IPS DF 4.7 (cell line): ENCODE data around the gene EFCAB6.

Experiments used
- DNase-seq: peaks from one replicate; pipeline ENCODE4 v3.0.0-alpha.2; 2013; ENCODE audit warnings: low spot score; ENCODE audit errors: extremely low read depth

Gene EFCAB6

GRCh38 chr22:43534916-43535315, 277.2 kb downstream of the EFCAB6 start:
- no peak for DNase-seq

- no peak for DNase-seq
These were observed 278.3 kb downstream of the EFCAB6 start for GRCh38 chr22:43533656-43534428.

DNA sequence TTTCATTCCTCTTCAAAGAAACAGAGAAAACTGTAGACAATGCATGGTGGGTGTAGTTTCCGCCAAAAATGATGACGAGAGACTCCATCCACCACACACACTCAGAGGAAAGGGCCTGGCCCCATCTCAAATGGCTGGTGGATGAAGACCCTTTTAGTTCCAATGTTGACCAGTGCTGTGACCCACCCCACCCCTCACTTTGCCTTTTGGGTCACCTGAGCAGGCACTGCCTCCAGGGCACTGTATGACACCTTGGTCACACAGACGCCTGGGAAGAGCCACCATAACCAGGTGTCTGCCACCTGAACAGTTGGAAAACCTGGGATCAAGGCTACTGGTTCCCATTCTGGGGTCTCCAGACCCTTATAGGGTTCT, 279.0 kb downstream of the EFCAB6 start:
- DNase-seq = no peak

DNA sequence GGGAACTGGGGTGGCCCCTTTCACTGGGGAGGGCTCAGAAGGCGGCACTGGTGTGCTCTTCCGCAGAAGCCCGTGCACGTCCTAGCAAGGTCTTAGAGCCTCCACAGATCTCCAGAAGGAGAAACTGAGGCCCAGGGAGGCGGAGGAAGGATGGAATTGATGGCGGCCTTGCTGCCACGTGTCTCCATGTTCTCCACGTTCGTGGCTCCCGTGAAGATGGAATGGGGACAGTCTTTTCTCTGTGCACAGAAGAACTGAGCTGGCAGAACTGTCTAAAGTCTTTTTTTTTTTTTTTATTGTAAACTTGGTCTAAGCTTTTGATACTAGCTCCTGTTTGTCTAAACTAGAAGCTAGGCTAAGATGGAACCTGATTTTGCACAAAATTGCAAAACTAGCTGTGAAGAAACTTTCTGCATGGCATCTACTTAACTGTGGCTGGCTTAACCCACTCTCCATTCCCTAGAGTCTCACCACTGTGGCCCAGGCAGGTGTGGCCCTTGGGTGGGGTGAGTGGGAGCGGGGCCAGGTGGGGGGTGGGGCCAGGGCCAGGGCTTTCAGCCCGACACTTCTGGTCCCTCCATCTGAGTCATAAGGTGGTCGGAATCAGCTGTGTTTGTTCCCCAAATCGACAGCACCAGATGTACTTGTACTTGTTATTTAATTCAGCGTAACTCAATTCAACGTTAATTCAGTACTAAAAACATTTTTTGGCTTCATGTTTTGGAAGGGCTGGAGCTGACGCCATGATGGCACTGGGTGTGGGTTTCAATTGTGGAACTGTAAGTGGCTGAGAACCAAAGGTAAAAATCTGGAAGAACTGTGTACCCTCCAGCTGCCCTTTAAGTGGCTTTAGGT, 279.6 kb downstream of the EFCAB6 start:
- DNase-seq = no peak

DNA sequence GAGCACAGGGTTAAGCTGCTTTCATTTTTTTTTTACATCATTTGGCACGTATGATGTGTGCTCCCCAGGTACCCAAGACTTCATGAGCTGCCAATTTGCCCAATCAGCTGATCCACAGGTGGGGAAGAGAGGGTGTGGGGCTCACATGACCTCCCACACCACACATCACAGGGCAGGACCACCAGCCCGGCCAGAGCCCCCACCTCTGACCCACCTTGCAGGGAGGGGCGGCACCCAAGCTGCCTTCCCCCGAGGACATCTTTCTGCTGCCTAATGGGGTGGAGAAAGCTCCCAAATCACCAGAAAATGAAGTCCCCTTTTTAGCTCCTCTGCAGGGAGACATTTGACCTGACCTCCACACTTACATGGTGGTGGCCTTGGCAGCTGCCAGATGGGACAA, 280.5 kb downstream of the EFCAB6 start:
- no peak for DNase-seq

DNA sequence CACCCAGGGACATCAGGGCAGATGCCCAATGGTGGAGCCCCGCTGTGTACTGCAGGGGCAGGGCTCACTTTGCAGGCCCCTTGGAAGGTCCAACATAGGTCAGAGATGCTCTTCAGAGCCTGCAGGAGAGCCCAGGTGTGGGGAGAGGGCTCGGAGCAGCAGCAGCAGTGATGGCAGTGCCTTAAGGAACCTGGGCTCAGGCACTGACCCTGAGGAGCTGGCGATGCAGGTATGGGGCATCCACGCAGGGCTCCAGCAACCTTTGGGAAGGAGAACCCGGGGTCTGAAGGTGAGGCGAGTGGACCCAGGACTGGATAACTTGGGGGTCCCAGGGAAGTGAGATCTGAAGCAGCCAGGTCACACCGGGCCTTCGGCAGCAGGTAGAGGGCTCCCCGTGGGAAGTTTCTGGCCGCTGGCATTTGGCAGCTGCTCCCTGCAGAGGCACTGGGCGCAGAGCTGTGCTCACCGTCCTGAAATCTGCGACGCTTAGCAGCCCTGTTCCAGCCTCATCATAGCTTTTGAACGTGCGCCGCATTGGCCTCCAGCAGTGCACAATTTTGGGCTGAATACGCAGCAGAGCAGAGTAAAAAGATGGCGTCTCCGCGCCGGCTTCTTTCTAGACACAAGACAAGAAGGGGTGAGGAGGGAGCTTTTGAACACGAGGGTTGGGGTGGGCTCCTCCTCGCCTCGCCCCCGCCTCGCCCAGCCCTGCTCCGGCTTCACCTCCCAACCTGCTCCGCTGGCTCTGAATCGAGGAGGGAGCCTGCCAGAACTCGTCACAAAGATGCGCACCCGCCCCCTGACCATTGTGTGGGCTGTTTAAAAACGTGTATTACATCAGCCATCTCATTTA, 281.5 kb downstream of the EFCAB6 start:
- no peak for DNase-seq

DNA sequence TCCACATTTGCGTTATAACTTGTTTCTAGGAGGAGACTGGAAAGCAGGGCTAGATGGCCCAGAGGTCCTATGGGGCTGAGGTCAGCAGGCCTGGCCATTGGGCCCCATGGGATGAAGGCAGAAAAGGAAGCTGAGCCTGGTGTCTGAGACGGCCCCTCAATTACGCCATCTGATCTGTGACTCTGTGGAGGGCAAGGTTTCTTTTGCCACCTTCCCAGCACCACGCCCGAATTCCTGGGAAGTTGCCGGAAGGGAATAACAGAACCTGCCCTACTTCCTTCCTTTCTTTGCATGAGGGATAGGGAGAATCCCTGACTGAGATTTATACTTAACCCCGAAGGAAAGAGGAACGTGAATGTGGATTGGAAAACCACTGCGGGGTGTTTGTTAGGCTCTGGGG, 282.2 kb downstream of the EFCAB6 start:
- DNase-seq = no peak

DNA sequence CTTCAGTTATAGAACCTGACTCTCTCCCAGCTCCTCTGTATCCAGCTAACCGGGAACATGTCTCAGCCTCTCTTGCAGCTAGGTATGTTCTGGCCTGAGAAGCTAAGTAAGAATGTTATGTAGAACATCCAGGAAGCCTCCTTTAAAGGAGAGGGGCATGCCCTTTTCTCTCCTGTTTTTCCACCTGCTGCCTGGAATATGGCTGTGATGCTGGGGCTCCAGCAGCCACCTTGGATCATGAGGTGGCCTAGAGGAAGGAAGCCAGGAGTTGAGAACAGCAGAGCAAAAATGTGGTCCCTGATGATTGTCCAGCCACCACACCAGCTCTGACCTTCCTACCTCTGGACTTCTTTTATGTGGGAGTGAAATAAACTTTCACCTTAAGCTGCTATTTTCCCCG, 282.6 kb downstream of the EFCAB6 start:
- no peak for DNase-seq

GRCh38 chr22:43528601-43529360, 283.3 kb downstream of the EFCAB6 start:
- no peak for DNase-seq

DNA sequence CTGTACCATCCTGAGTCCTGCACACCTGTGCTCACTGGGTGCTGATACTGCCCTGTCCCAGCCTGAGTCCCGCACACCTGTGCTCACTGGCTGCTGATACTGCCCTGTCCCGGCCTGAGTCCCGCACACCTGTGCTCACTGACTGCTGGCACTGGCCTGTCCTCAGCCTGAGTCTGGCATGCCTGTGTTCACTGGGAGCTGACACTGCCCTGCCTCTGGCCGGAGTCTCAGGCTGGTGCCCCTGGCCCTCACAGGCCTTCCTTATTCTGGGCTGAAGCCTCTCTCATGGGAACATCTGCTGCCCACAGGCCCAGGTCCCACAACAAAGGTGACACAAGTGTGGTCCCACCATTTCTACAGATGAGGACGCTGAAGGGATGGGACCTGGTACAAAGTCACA, 285.2 kb downstream of the EFCAB6 start:
- DNase-seq = no peak

DNA sequence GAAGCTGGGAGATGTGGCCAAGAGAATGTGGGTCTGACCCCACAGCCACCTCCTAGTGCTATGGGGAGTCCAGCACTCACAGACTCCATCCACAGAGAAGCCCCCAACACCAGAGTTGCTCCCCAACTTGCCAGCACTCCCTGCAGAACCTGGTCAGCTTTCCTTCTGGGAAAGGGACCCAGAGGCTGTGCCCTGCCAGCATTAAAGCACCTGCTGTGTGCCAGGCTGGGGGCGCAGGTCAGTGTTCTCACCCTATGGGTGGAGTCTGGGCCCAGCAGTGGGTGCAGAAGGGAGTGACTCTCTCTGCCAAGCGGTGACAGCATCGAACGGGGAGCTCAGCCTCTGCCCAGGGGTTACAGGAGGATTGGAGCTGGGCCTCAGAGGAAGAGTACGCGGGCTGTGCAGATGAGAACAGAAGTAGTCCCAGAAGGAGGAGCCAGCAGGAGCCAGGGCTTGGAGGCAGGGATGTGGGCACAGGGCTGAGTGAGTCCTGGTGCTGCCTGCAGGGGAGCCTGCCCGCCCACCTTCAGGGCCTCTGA, 285.9 kb downstream of the EFCAB6 start:
- DNase-seq = no peak

GRCh38 chr22:43521716-43522115, 290.4 kb downstream of the EFCAB6 start:
- DNase-seq = no peak

GRCh38 chr22:43520632-43521039, 291.5 kb downstream of the EFCAB6 start:
- DNase-seq = no peak

DNA sequence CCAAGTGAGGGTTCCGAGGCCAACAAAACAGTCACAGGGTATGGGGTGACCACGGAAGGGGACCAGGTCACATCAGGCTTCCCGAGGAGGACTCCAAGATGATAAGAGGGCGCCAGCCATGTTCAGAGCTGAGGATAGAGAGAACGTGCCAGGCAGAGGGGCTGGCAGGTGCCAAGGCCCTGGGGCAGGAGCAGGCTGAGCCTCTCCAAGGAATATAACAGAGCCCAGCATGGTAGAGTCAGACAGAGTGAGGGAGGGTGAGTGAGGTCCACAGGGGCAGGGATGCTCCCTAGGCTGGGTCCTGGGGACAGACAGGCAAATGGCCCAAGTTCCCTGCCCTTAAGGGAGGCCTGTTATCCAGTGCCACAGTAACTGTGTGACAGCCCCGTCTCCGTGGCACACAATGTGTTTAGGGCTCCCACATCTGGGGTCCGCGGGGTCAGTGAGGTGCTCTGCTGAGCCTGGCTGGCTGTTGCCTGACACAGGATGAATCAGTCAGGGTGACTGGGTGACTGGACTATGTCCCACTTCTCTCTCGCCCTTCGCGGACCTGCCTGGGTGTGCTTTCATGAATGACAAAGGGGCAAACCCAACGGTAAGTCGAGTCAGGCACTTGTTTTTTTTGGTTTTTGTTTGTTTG, 295.0 kb downstream of the EFCAB6 start:
- no peak for DNase-seq

DNA sequence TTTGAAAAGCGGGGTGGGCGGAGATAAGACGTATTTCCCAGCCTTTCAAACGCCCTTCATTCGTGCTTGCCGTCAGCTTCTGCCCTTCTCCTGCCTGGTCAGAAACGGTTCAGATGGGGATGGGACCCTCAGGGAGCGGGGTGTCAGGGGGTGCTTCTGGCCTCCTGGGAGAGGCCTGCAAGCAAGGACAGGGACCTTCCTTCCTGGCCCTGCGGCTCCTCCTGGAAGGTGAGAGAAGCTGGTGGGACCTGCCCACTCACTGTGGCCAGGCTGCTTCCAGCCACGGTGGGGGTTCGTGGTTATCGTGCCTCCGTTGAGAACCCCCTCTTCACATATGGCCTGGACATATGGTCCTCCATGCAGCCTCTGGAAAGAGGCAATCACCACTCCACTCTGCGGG, 295.7 kb downstream of the EFCAB6 start:
- DNase-seq = no peak

GRCh38 chr22:43515902-43516301, 296.2 kb downstream of the EFCAB6 start:
- DNase-seq = no peak

- DNase-seq = no peak
These were observed 296.7 kb downstream of the EFCAB6 start for GRCh38 chr22:43515411-43515810.

DNA sequence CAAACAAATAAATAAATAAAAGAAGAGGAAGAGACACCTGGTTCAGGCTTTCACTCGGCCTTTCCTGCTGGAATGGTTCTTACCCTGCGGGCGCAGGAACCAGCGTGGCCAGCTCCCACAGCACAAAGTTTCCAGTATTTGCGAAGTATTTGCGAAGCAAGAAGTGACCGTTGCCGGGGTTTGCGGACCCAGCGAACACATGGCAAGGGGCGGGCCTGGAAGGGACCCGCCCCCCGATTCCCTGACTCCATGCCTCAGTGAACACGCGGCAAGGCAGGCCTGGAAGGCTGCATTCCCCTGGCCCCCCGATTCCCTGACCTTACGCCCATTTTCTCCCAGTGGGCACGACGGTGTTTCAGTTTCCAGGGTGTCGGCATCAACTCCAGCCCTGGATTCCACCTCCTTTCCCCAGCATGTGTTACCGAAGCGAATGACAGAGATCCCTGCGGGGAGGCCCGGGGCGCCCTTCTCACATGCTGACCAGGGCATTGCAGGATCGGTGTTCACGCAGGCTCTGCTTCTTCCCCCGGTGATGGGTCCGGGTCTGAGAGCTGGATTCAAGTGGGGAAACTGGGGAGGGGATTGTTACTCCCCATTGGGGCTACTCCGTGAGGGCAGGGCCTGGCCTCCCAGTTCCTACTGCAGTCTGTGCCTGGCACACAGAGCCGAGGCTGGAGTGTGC, 297.5 kb downstream of the EFCAB6 start:
- DNase-seq = no peak

DNA sequence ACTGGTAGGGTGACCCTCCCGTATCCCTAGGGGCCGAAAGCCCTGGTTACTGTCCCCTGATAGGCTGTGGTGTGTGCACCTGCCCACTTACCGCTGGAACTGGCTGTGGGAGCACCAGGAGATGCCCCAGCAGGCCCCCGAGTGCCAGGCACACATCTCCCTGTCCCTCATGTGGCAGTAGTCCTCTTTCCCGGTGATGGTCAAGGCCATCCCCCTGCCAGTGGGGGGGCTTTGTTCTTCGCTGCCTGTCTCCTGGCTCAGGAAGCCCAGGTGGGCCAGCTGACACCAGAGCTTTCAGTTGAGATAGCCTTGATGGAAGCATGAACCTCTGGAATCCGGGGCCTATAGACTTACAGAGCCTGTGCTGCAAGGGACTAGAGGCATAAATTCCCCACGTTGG, 299.8 kb downstream of the EFCAB6 start:
- no peak for DNase-seq
